PC-3 (cell line): ENCODE results near the gene SLCO2A1. TPM values are rescaled to one million over a fixed set of nuclear protein-coding genes. Genes with fewer than 3 reads are reported as not detected.

ENCODE experiments used
- ATAC-seq: fragments of 200-7000 bp; cut with Tn5 transposase; 2 replicates; pipeline ENCODE4 v1.9.1; 2020; ENCODE audit warnings: mild to moderate bottlenecking, moderate library complexity
- BruUV-seq: library from RNA; stranded (reverse); fragments of 400-500 nt; replicated peaks from 2 replicates; lab custom pipeline; 2021; lab: Mats Ljungman, UMichigan
- CTCF ChIA-PET: fragments of 300-600 bp; sonication (Branson Sonifier 250); formaldehyde crosslinking; loops from one replicate; lab custom pipeline; 2022; ENCODE audit warnings: antibody characterized with exemption; lab: Charles Lee
- POLR2A ChIA-PET: fragments of 300-600 bp; sonication (Branson Sonifier 250); formaldehyde crosslinking; loops from one replicate; lab custom pipeline; 2022; ENCODE audit warnings: antibody characterized with exemption; ENCODE audit not compliant: unreplicated experiment; lab: Charles Lee
- DNase-seq: peaks from one replicate; pipeline ENCODE4 v3.0.0-alpha.2; 2015
- H2AFZ ChIP-seq: fragments of 300-600 bp; sonication (generic); 2 replicates; pipeline ENCODE4 v1.6.0; 2016; ENCODE audit warnings: antibody characterized with exemption, low read length
- H3F3A ChIP-seq: fragments of 300-600 bp; sonication (generic); one replicate; pipeline ENCODE4 v1.6.0; 2017; ENCODE audit warnings: antibody characterized with exemption, low read length, control low read depth, mild to moderate bottlenecking; ENCODE audit not compliant: unreplicated experiment
- H3K27ac ChIP-seq: fragments of 300-600 bp; sonication (generic); 2 replicates; pipeline ENCODE4 v1.5.1; 2016; ENCODE audit warnings: mild to moderate bottlenecking, low read length
- H3K27me3 ChIP-seq: fragments of 300-600 bp; sonication (generic); 2 replicates; pipeline ENCODE4 v1.6.1; 2016; ENCODE audit warnings: low read length, mixed read lengths
- H3K36me3 ChIP-seq: fragments of 300-600 bp; sonication (generic); 2 replicates; pipeline ENCODE4 v1.6.1; 2016; ENCODE audit warnings: low read depth, mixed run types, low read length, mixed read lengths
- H3K4me1 ChIP-seq: fragments of 300-600 bp; sonication (generic); 2 replicates; pipeline ENCODE4 v1.5.1; 2016; ENCODE audit warnings: low read length; ENCODE audit not compliant: insufficient read depth
- H3K4me2 ChIP-seq: fragments of 300-600 bp; sonication (generic); 2 replicates; pipeline ENCODE4 v1.6.0; 2016; ENCODE audit warnings: low read length
- H3K4me3 ChIP-seq: fragments of 300-600 bp; sonication (generic); 2 replicates; pipeline ENCODE4 v1.5.1; 2016; ENCODE audit warnings: mild to moderate bottlenecking, low read length, mixed read lengths
- H3K79me2 ChIP-seq: fragments of 300-600 bp; sonication (generic); 2 replicates; pipeline ENCODE4 v1.6.1; 2017; ENCODE audit warnings: low read length, mixed read lengths
- H3K9ac ChIP-seq: fragments of 300-600 bp; sonication (generic); 2 replicates; pipeline ENCODE4 v1.6.0; 2016; ENCODE audit warnings: mild to moderate bottlenecking, low read length
- H3K9me2 ChIP-seq: fragments of 300-600 bp; sonication (generic); replicated peaks from 2 replicates; pipeline ENCODE4 v1.6.1; 2016; ENCODE audit warnings: mixed run types, low read length, mixed read lengths
- H3K9me3 ChIP-seq: fragments of 300-600 bp; sonication (generic); 2 replicates; pipeline ENCODE4 v1.6.1; 2016; ENCODE audit warnings: low read length, mixed read lengths
- H4K20me1 ChIP-seq: fragments of 300-600 bp; sonication (generic); 2 replicates; pipeline ENCODE4 v1.6.1; 2016; ENCODE audit warnings: low read length, mixed read lengths
- EZH2 ChIP-seq: fragments of 300-600 bp; sonication (generic); IDR thresholded peaks from one replicate; pipeline ENCODE4 v1.6.1; 2017; ENCODE audit warnings: antibody characterized with exemption, mild to moderate bottlenecking, low read length; ENCODE audit not compliant: unreplicated experiment
- EZH2phosphoT487 ChIP-seq: fragments of 300-600 bp; sonication (generic); IDR thresholded peaks from 2 replicates; pipeline ENCODE4 v1.6.1; 2018; ENCODE audit warnings: mild to moderate bottlenecking, antibody characterized with exemption, low read length, borderline replicate concordance
- intact Hi-C: fragments of 100-400 bp; cut with micrococcal nuclease; formaldehyde crosslinking; loops from 2 replicates; pipeline ENCODE4 v1.9.0; 2023
- total RNA-seq: library from RNA; depleted of rRNA; stranded (reverse); fragments of >200 nt; gene quantifications from 2 replicates; pipeline ENCODE4 v1.2.3, GENCODE V29; 2014
- TF ChIP-seq, protein P1 (sequence below): fragments of 300-600 bp; sonication (generic); conservative IDR thresholded peaks from 2 replicates; pipeline ENCODE4 v1.5.1; 2017; ENCODE audit warnings: antibody characterized with exemption, low read depth, mild to moderate bottlenecking, low read length

The SLCO2A1 gene
- total RNA-seq, 1 experiment from 2014 or later: not detected

DNA sequence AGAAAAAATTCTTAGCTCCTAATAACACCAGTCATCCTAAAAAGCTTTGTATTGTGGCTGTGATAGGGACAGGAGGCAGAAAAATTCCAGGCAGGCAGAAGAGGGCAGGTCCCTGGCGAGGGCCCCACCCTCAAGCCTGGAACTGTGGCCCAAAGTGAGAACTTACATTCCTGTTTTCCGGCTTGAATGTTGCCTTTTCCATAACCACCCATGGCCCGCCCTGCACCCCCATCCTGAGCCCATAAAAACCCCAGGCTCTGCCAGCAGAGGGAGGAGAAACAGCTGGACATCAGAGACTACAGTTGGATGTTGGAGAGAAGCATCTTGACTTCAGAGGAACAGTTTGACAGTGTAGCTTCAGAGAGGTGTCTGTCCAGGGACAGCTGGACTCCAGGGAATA is 37.3 kb downstream of the SLCO2A1 start:
- no peaks in the 10 kb centered on the region for H3K79me2 ChIP-seq
- no peak for TF ChIP-seq EZH2
- TF ChIP-seq, protein P1, sequence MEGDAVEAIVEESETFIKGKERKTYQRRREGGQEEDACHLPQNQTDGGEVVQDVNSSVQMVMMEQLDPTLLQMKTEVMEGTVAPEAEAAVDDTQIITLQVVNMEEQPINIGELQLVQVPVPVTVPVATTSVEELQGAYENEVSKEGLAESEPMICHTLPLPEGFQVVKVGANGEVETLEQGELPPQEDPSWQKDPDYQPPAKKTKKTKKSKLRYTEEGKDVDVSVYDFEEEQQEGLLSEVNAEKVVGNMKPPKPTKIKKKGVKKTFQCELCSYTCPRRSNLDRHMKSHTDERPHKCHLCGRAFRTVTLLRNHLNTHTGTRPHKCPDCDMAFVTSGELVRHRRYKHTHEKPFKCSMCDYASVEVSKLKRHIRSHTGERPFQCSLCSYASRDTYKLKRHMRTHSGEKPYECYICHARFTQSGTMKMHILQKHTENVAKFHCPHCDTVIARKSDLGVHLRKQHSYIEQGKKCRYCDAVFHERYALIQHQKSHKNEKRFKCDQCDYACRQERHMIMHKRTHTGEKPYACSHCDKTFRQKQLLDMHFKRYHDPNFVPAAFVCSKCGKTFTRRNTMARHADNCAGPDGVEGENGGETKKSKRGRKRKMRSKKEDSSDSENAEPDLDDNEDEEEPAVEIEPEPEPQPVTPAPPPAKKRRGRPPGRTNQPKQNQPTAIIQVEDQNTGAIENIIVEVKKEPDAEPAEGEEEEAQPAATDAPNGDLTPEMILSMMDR: no peak
- TF ChIP-seq EZH2phosphoT487: no peak
- H3K27me3 ChIP-seq: no peaks in the 10 kb centered on the region
- DNase-seq (no peak), ATAC-seq (no peak)
- H3K4me3 ChIP-seq: no peak overlapping the region
- no peaks in the 10 kb centered on the region for H3K9me3 ChIP-seq
- H3K4me1 ChIP-seq: peaks cover 8% of the 10 kb centered on the region; the same call in 1 of the 2 replicates
- intact Hi-C loops: no loop called here
- H3K36me3 ChIP-seq: no peaks in the 10 kb centered on the region
- BruUV-seq: no TSS peak
- H3K9me2 ChIP-seq: no peaks in the 10 kb centered on the region
- H4K20me1 ChIP-seq: no peaks in the 10 kb centered on the region
- H3K4me2 ChIP-seq: no peak overlapping the region
- H3K9ac ChIP-seq: no peak overlapping the region
- POLR2A ChIA-PET: no interaction called here
- CTCF ChIA-PET: no interaction called here
- no peak overlapping the region for H3K27ac ChIP-seq
- no peak overlapping the region for H2AFZ ChIP-seq
- no peaks in the 10 kb centered on the region for H3F3A ChIP-seq

DNA sequence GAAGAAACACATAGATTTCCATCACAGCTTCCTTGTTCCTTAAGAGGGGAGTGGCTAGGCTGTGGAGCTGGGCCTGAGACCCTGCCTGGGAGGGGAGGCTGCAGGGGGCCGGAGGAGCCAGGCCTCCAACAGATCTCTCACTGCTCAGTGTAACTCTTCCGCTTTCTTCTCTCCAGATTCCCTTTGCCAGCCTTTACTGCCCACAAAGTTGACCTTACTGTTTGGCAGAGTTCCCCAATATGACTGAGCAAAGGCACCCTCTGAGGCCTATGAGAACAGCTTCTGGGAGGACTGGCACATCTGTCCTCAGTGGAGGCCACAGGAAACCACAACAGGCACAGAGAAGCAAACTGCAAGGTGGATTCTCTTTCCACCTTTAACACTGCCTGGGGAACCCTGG is 38.1 kb downstream of the SLCO2A1 start:
- H3K9me3 ChIP-seq: no peaks in the 10 kb centered on the region
- no TSS peak for BruUV-seq
- no peak overlapping the region for H3K4me3 ChIP-seq
- ChIA-PET CTCF (no interaction called here), POLR2A (no interaction called here)
- peak overlapping the region; percentile 39 for H3K27ac ChIP-seq
- no peak overlapping the region for H3K9ac ChIP-seq
- intact Hi-C loops: no loop called here
- no peaks in the 10 kb centered on the region for H4K20me1 ChIP-seq
- no peaks in the 10 kb centered on the region for H3K27me3 ChIP-seq
- H2AFZ ChIP-seq: no peak overlapping the region
- DNase-seq: peak; percentile 47
- H3K36me3 ChIP-seq: no peaks in the 10 kb centered on the region
- no peaks in the 10 kb centered on the region for H3F3A ChIP-seq
- TF ChIP-seq EZH2: no peak
- no peak overlapping the region for H3K4me2 ChIP-seq
- ATAC-seq: no peak; the same call in 1 of the 2 replicates
- no peaks in the 10 kb centered on the region for H3K9me2 ChIP-seq
- no peaks in the 10 kb centered on the region for H3K79me2 ChIP-seq
- peaks cover 8% of the 10 kb centered on the region; the same call in 1 of the 2 replicates for H3K4me1 ChIP-seq

DNA sequence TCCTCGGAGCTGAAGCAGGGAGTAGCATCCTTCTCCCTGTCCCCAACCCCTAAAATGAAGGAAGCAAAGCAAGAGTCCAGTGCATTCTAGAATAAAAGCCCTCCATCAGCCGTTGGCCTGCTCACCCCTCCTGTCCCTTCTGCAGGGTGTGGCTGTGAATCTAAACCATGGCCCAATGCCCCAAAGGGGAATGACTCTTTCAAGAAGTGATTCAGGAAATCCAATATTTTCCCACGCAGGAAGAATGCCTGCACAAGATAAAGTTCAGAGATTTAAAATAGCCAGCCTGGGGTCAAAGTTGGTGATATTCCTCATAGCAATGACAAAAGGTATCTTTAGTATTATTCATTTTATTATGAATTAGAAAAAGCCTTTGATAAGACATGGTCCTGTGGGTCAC is 38.5 kb downstream of the SLCO2A1 start:
- H3K4me1 ChIP-seq: peaks cover 8% of the 10 kb centered on the region; the same call in 1 of the 2 replicates
- H3K4me3 ChIP-seq: no peak overlapping the region
- ChIA-PET POLR2A (no interaction called here), CTCF (no interaction called here)
- H3K4me2 ChIP-seq: no peak overlapping the region
- no peak overlapping the region for H2AFZ ChIP-seq
- no peaks in the 10 kb centered on the region for H3K27me3 ChIP-seq
- no peak for TF ChIP-seq EZH2phosphoT487
- no peak for TF ChIP-seq EZH2
- TF ChIP-seq, protein P1: no peak
- no peaks in the 10 kb centered on the region for H3F3A ChIP-seq
- no peaks in the 10 kb centered on the region for H4K20me1 ChIP-seq
- H3K9me3 ChIP-seq: no peaks in the 10 kb centered on the region
- DNase-seq (peak; percentile 26), ATAC-seq (no peak)
- no peaks in the 10 kb centered on the region for H3K79me2 ChIP-seq
- H3K9ac ChIP-seq: no peak overlapping the region
- no peaks in the 10 kb centered on the region for H3K9me2 ChIP-seq
- no peaks in the 10 kb centered on the region for H3K36me3 ChIP-seq
- intact Hi-C loops: no loop called here
- H3K27ac ChIP-seq: peak overlapping the region; percentile 39
- BruUV-seq: no TSS peak
